Muscle layer of colon (tissue), 2 donors: ENCODE measurements around the gene TLCD2.
A peak's percentile ranks its signal among the peaks of the same experiment; 100 is the strongest.

ENCODE experiments used
- H3K27ac ChIP-seq: one replicate; pipeline ENCODE4 v1.7.0; 2013; ENCODE audit warnings: low read depth, mild to moderate bottlenecking, low read length, moderate library complexity
- H3K27me3 ChIP-seq, 2 donors: one replicate each; pipeline ENCODE4 v1.7.0; 2013; ENCODE audit warnings: low read length in 2 of 2, mild to moderate bottlenecking in 2 of 2; ENCODE audit not compliant: insufficient read depth in 2 of 2, control insufficient read depth in 1 of 2
- H3K36me3 ChIP-seq: one replicate; pipeline ENCODE4 v1.7.0; 2013; ENCODE audit warnings: mild to moderate bottlenecking, low read length; ENCODE audit not compliant: insufficient read depth
- H3K4me1 ChIP-seq: one replicate; pipeline ENCODE4 v1.7.0; 2013; ENCODE audit warnings: mild to moderate bottlenecking, low read length; ENCODE audit not compliant: insufficient read depth
- H3K4me3 ChIP-seq, 2 donors: one replicate each; pipeline ENCODE4 v1.7.0; 2013; ENCODE audit warnings: low read length in 2 of 2, low read depth in 1 of 2, mild to moderate bottlenecking in 1 of 2, moderate library complexity in 1 of 2
- H3K9ac ChIP-seq: one replicate; pipeline ENCODE4 v1.7.0; 2013; ENCODE audit warnings: low read length
- H3K9me3 ChIP-seq: one replicate; pipeline ENCODE4 v1.7.0; 2013; ENCODE audit warnings: mild to moderate bottlenecking, low read length
- donor health status: abdominal sarcoma.
- donor health status: Adenocarcinoma of cecum.

The TLCD2 gene

DNA sequence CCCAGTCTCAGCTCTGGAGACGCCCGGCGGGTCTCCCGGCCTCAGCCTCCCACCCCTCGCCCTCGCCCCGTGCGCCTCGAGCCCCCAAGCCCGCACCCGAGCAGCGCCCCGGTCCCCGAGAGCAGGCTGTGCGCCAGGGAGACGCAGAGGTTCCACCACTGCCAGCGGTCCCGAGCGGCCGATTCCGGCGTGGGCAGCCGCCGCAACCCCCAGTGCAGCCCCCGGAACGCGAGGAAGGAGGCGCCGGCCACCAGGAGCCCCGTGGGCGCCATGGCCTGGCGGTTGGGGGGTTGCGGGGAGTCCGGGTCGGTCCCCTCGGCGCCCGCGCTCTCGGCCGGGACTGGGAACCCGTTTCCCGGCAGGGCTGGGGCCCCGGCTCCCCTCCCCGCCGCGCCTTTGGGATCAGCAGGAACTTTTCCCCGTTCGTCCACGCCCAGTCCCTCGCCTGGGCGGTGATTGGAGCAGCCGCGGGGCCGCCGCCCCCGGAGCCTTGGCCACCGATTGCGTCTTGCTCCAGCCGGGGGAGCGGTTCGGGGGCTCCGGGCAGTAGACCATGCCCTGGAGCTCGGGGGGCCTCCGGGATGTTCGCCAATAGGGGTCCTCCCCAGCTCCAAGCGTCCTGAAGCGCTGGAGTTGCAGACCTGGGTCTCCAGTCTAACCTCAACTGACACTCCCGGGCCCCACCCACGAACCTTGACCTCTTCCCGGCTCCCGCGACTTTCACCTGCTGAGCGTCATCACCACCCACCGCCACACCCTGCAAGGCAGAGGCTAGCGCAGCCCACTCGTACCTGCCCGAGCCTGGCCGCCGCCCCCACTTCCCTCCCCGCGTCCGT, at the start of gene TLCD2:
TSS of gene TLCD2 (minus strand) at position 407 of the 836 bp plus-strand sequence. CDS start at position 272, 135 bp downstream.
- no peaks in the 10 kb centered on the region for H3K27me3 ChIP-seq
- H3K9ac ChIP-seq, result no peak within 1 kb of the TSS
- H3K27ac ChIP-seq, result peak within 1 kb of the TSS; percentile 78
- H3K4me1 ChIP-seq, result peaks cover 20% of the 10 kb centered on the region
- H3K36me3 ChIP-seq, result peaks cover 20% of the 10 kb centered on the region
- no peaks in the 10 kb centered on the region for H3K9me3 ChIP-seq
- peak within 1 kb of the TSS; percentile 52 to 64 for H3K4me3 ChIP-seq

GRCh38 chr17:1759529-1759928, 49.4 kb upstream of the TLCD2 start:
- Histone ChIP-seq H3K4me1 (peaks cover 6% of the 10 kb centered on the region), H3K9me3 (no peaks in the 10 kb centered on the region), H3K27me3 (no peaks in the 10 kb centered on the region), H3K27ac (no peak overlapping the region), H3K4me3 (no peak overlapping the region), H3K9ac (no peak overlapping the region), H3K36me3 (no peaks in the 10 kb centered on the region)

DNA sequence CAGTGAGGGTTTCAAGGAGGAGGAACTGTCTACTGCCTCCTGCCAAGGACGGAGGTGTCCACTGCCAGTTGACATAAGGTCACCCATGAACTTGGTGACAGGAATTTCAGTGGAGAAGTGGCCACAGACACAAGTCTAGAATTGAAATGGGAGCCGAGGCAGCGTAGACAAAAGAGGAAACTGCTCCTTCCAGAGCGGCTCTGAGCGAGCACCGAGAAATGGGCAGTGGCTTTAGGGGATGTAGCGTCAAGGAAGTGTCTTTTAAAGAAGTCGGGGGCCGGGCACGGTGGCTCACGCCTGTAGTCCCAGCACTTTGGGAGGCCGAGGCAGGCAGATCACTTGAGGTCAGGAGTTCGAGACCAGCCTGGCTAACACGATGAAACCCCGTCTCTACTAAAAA, 48.6 kb upstream of the TLCD2 start:
- Histone ChIP-seq H3K9me3 (no peaks in the 10 kb centered on the region), H3K27ac (no peak overlapping the region), H3K4me1 (peaks cover 4% of the 10 kb centered on the region), H3K9ac (no peak overlapping the region), H3K36me3 (no peaks in the 10 kb centered on the region), H3K4me3 (no peak overlapping the region), H3K27me3 (no peaks in the 10 kb centered on the region)

DNA sequence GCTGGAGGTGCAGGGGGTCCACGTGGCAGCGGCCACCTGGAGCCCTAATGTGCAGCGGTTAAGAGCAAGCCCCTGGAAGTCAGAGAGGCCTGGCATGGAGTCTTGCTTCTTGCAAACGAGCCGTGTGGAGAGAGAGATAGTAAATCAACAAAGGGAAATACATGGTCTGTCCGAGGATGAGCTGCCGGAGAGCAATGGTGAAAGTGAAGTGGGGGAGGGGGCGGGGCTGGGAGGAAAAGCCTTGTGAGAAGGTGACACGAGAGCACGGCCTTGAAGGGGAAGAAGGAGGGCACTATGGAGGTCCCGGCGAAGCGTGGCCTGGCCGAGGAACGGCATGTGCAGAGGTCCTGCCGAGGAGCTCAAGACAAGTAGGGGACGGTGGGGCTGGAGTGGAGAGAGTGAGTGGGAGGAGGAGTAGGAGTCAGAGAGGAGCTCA, 45.7 kb upstream of the TLCD2 start:
- Histone ChIP-seq H3K4me3 (no peak overlapping the region), H3K27ac (no peak overlapping the region), H3K9me3 (no peaks in the 10 kb centered on the region), H3K36me3 (no peaks in the 10 kb centered on the region), H3K4me1 (no peaks in the 10 kb centered on the region), H3K27me3 (no peaks in the 10 kb centered on the region), H3K9ac (no peak overlapping the region)

DNA sequence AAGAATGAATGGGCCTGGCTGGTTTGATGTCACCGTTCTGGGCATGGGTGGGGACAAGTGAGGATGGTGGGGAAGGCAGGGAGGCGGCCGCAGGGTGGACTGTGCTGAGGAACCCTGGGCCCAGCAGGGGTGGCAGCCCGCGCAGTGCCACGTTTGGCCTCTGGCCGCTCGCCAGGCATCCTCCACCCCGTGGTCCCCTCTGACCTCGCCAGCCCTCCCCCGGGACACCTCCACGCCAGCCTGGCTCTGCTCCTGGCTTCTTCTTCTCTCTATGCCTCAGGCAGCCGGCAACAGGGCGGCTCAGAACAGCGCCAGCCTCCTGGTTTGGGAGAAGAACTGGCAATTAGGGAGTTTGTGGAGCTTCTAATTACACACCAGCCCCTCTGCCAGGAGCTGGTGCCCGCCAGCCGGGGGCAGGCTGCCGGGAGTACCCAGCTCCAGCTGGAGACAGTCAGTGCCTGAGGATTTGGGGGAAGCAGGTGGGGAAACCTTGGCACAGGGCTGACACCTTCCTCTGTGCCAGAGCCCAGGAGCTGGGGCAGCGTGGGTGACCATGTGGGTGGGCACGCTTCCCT, 45.2 kb upstream of the TLCD2 start:
- Histone ChIP-seq H3K27ac (no peak overlapping the region), H3K4me1 (no peaks in the 10 kb centered on the region), H3K4me3 (no peak overlapping the region), H3K27me3 (no peaks in the 10 kb centered on the region), H3K36me3 (no peaks in the 10 kb centered on the region), H3K9ac (no peak overlapping the region), H3K9me3 (no peaks in the 10 kb centered on the region)

- no peaks in the 10 kb centered on the region for H3K27me3 ChIP-seq
- no peak overlapping the region for H3K9ac ChIP-seq
- H3K4me1 ChIP-seq, result no peaks in the 10 kb centered on the region
- no peak overlapping the region for H3K4me3 ChIP-seq
- no peak overlapping the region for H3K27ac ChIP-seq
- H3K9me3 ChIP-seq, result no peaks in the 10 kb centered on the region
- no peaks in the 10 kb centered on the region for H3K36me3 ChIP-seq
Observed at GRCh38 chr17:1754430-1755112, 44.4 kb upstream of the TLCD2 start.

- Histone ChIP-seq H3K9ac (no peak overlapping the region), H3K27ac (no peak overlapping the region)
Observed at GRCh38 chr17:1753767-1754429, 43.7 kb upstream of the TLCD2 start.

DNA sequence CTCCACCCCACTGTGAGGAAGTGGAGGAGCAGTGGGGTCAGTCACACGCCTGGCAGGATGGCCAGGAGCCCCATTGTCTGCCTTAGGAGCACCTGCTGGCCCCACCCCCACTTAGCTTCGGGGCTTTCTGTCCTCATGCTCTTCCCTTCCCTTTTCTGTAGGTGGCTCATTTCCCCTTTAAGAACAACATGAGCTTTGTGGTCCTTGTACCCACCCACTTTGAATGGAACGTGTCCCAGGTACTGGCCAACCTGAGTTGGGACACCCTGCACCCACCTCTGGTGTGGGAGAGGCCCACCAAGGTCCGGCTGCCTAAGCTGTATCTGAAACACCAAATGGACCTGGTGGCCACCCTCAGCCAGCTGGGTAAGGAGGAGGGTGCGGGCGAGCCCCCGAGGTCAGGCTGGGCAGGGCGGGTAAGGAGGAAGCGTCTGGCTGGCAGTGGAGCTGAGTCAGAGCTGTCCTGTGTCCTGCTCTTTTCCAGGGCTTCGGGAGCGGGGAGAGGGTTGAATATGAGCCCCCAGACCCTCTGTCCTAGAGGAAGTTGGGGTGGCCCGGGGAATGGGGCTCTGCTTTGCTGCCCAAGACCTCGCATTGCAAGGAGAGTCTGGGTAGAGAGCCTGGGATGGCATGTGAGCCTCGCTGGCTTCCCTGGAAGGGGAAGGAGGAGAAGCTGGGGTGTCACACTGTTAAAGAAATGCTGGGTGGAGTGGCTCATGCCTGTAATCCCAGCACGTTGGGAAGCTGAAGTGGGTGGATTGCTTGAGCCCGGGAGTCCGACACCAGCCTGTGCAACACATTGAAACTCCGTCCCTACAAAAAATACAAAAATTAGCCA, 42.5 kb upstream of the TLCD2 start:
- no peaks in the 10 kb centered on the region for H3K36me3 ChIP-seq
- peak overlapping the region; percentile 32 for H3K27ac ChIP-seq
- no peaks in the 10 kb centered on the region for H3K4me1 ChIP-seq
- H3K4me3 ChIP-seq, result no peak overlapping the region
- no peak overlapping the region for H3K9ac ChIP-seq
- H3K27me3 ChIP-seq, result no peaks in the 10 kb centered on the region
- no peaks in the 10 kb centered on the region for H3K9me3 ChIP-seq

More at GRCh38 chr17:1753767-1754429, 43.7 kb upstream of the TLCD2 start:
- Histone ChIP-seq H3K27me3 (no peaks in the 10 kb centered on the region), H3K4me1 (no peaks in the 10 kb centered on the region), H3K36me3 (no peaks in the 10 kb centered on the region), H3K9me3 (no peaks in the 10 kb centered on the region), H3K4me3 (no peak overlapping the region)

- no peak overlapping the region for H3K27ac ChIP-seq
- H3K27me3 ChIP-seq, result no peaks in the 10 kb centered on the region
- H3K9me3 ChIP-seq, result no peaks in the 10 kb centered on the region
- no peaks in the 10 kb centered on the region for H3K4me1 ChIP-seq
- H3K36me3 ChIP-seq, result no peaks in the 10 kb centered on the region
- H3K4me3 ChIP-seq, result no peak overlapping the region
- H3K9ac ChIP-seq, result no peak overlapping the region
Observed at GRCh38 chr17:1750628-1751027, 40.5 kb upstream of the TLCD2 start.

GRCh38 chr17:1746975-1747543, 36.9 kb upstream of the TLCD2 start:
- Histone ChIP-seq H3K36me3 (no peaks in the 10 kb centered on the region), H3K9me3 (no peaks in the 10 kb centered on the region), H3K4me1 (no peaks in the 10 kb centered on the region), H3K9ac (no peak overlapping the region), H3K4me3 (no peak overlapping the region), H3K27me3 (no peaks in the 10 kb centered on the region), H3K27ac (no peak overlapping the region)
